GM12891 (cell line): ENCODE measurements around the gene TENM4.

Experiments
- DNase-seq: peaks from one replicate; pipeline ENCODE4 v3.0.0; 2011; ENCODE audit warnings: low spot score; ENCODE audit not compliant: insufficient read length
- FAIRE-seq: peaks from 2 replicates; lab custom pipeline; 2011; peaks lifted over from hg19 to GRCh38; lab: Jason Lieb, UNC
- PAX5 ChIP-seq: IDR thresholded peaks from 2 replicates; pipeline ENCODE4 v1.6.1; 2011; ENCODE audit warnings: low read length, moderate library complexity, mild to moderate bottlenecking; ENCODE audit not compliant: insufficient read depth, severe bottlenecking
- POLR2A ChIP-seq: IDR thresholded peaks from 2 replicates; pipeline ENCODE4 v1.6.1; 2011; ENCODE audit warnings: low read depth, low read length, control low read depth
- POLR2AphosphoS5 ChIP-seq: IDR thresholded peaks from 2 replicates; pipeline ENCODE4 v1.6.1; 2011; ENCODE audit warnings: low read depth, low read length, control low read depth
- POU2F2 ChIP-seq: IDR thresholded peaks from 2 replicates; pipeline ENCODE4 v1.6.1; 2011; ENCODE audit warnings: low read depth, mild to moderate bottlenecking, control low read depth, low read length, moderate library complexity
- SPI1 ChIP-seq: IDR thresholded peaks from 2 replicates; pipeline ENCODE4 v1.6.1; 2011; ENCODE audit warnings: low read depth, low read length, control low read depth
- TAF1 ChIP-seq: IDR thresholded peaks from 2 replicates; pipeline ENCODE4 v1.6.1; 2011; ENCODE audit warnings: low read depth, low read length, control low read depth

TENM4 gene

GRCh38 chr11:78699609-78700135, 741.2 kb downstream of the TENM4 start:
- TF ChIP-seq POLR2A (no peak), POLR2AphosphoS5 (no peak), TAF1 (no peak), POU2F2 (no peak), PAX5 (no peak), SPI1 (no peak)
- DNase-seq, result no peak
- FAIRE-seq, result no peak

- no peak for FAIRE-seq
- no peak for DNase-seq
- TF ChIP-seq PAX5, result no peak
- TF ChIP-seq TAF1, result no peak
- no peak for TF ChIP-seq POLR2AphosphoS5
- TF ChIP-seq POU2F2, result no peak
- TF ChIP-seq SPI1, result no peak
- TF ChIP-seq POLR2A, result no peak
Observed at GRCh38 chr11:78698612-78699011, 742.2 kb downstream of the TENM4 start.

GRCh38 chr11:78696177-78696576, 744.7 kb downstream of the TENM4 start:
- no peak for DNase-seq
- FAIRE-seq, result no peak
- TF ChIP-seq POU2F2, result no peak
- TF ChIP-seq SPI1, result no peak
- TF ChIP-seq TAF1, result no peak
- TF ChIP-seq PAX5, result no peak
- no peak for TF ChIP-seq POLR2AphosphoS5
- no peak for TF ChIP-seq POLR2A

- no peak for TF ChIP-seq PAX5
- TF ChIP-seq POLR2A, result no peak
- TF ChIP-seq POLR2AphosphoS5, result no peak
- TF ChIP-seq SPI1, result no peak
- TF ChIP-seq POU2F2, result no peak
- TF ChIP-seq TAF1, result no peak
- FAIRE-seq (no peak), DNase-seq (no peak)
Observed at GRCh38 chr11:78694152-78694551, 746.7 kb downstream of the TENM4 start.

GRCh38 chr11:78691215-78691614, 749.6 kb downstream of the TENM4 start:
- DNase-seq, result no peak
- TF ChIP-seq TAF1 (no peak), POLR2A (no peak), POU2F2 (no peak), PAX5 (no peak), SPI1 (no peak), POLR2AphosphoS5 (no peak)
- no peak for FAIRE-seq

- no peak for DNase-seq
- FAIRE-seq, result no peak
- no peak for TF ChIP-seq POLR2A
- TF ChIP-seq POU2F2, result no peak
- TF ChIP-seq SPI1, result no peak
- no peak for TF ChIP-seq POLR2AphosphoS5
- no peak for TF ChIP-seq TAF1
- TF ChIP-seq PAX5, result no peak
Observed at GRCh38 chr11:78690352-78690987, 750.4 kb downstream of the TENM4 start.

GRCh38 chr11:78689585-78690153, 751.2 kb downstream of the TENM4 start:
- TF ChIP-seq PAX5, result no peak
- no peak for TF ChIP-seq POLR2AphosphoS5
- no peak for TF ChIP-seq TAF1
- no peak for TF ChIP-seq POU2F2
- no peak for TF ChIP-seq POLR2A
- TF ChIP-seq SPI1, result no peak
- FAIRE-seq, result no peak

GRCh38 chr11:78689101-78689500, 751.7 kb downstream of the TENM4 start:
- FAIRE-seq (no peak), DNase-seq (no peak)
- TF ChIP-seq SPI1, result no peak
- TF ChIP-seq POLR2AphosphoS5, result no peak
- TF ChIP-seq POLR2A, result no peak
- TF ChIP-seq POU2F2, result no peak
- no peak for TF ChIP-seq PAX5
- no peak for TF ChIP-seq TAF1

More at GRCh38 chr11:78689585-78690153, 751.2 kb downstream of the TENM4 start:
- no peak for DNase-seq

GRCh38 chr11:78688460-78688859, 752.4 kb downstream of the TENM4 start:
- FAIRE-seq, result no peak
- TF ChIP-seq PAX5 (no peak), SPI1 (no peak), POLR2AphosphoS5 (no peak), POU2F2 (no peak), TAF1 (no peak), POLR2A (no peak)
- no peak for DNase-seq

- no peak for FAIRE-seq
- TF ChIP-seq PAX5, result no peak
- TF ChIP-seq POLR2A, result no peak
- no peak for TF ChIP-seq POLR2AphosphoS5
- no peak for TF ChIP-seq SPI1
- TF ChIP-seq TAF1, result no peak
- no peak for TF ChIP-seq POU2F2
- DNase-seq, result no peak
Observed at GRCh38 chr11:78685156-78685555, 755.7 kb downstream of the TENM4 start.
